Ishikawa (cell line): ENCODE data around the gene SOX5.

Source experiments
- CEBPB ChIP-seq: IDR thresholded peaks from 2 replicates; pipeline ENCODE4 v1.6.1; 2012
- CREB1 ChIP-seq: IDR thresholded peaks from 2 replicates; pipeline ENCODE4 v1.6.1; 2012; ENCODE audit warnings: low read depth
- EGR1 ChIP-seq: IDR thresholded peaks from 2 replicates; pipeline ENCODE4 v1.6.1; 2012
- EP300 ChIP-seq: IDR thresholded peaks from 2 replicates; pipeline ENCODE4 v1.6.1; 2012; ENCODE audit warnings: borderline replicate concordance
- FOXM1 ChIP-seq: IDR thresholded peaks from 2 replicates; pipeline ENCODE4 v1.6.1; 2012; ENCODE audit warnings: low read depth, borderline replicate concordance
- NFIC ChIP-seq: IDR thresholded peaks from 2 replicates; pipeline ENCODE4 v1.6.1; 2012
- RAD21 ChIP-seq: IDR thresholded peaks from 2 replicates; pipeline ENCODE4 v1.6.1; 2012; ENCODE audit warnings: low read depth
- TAF1 ChIP-seq: IDR thresholded peaks from 2 replicates; pipeline ENCODE4 v1.6.1; 2012; ENCODE audit warnings: low read depth, mild to moderate bottlenecking
- TCF12 ChIP-seq: IDR thresholded peaks from 2 replicates; pipeline ENCODE4 v1.6.1; 2012; ENCODE audit warnings: low read depth
- TEAD4 ChIP-seq: IDR thresholded peaks from 2 replicates; pipeline ENCODE4 v1.6.1; 2012
- YY1 ChIP-seq: IDR thresholded peaks from 2 replicates; pipeline ENCODE4 v1.6.1; 2012; ENCODE audit warnings: low read depth
- ZBTB7A ChIP-seq: IDR thresholded peaks from 2 replicates; pipeline ENCODE4 v1.6.1; 2012; ENCODE audit warnings: low read depth
- TF ChIP-seq, protein P1 (sequence below): IDR thresholded peaks from 2 replicates; pipeline ENCODE4 v1.6.1; 2012
- TF ChIP-seq, protein P2 (sequence below): IDR thresholded peaks from 2 replicates; pipeline ENCODE4 v1.6.1; 2012; ENCODE audit warnings: low read depth, mild to moderate bottlenecking
- TF ChIP-seq, protein P3 (sequence below): IDR thresholded peaks from 2 replicates; pipeline ENCODE4 v1.6.1; 2012

Gene SOX5

DNA sequence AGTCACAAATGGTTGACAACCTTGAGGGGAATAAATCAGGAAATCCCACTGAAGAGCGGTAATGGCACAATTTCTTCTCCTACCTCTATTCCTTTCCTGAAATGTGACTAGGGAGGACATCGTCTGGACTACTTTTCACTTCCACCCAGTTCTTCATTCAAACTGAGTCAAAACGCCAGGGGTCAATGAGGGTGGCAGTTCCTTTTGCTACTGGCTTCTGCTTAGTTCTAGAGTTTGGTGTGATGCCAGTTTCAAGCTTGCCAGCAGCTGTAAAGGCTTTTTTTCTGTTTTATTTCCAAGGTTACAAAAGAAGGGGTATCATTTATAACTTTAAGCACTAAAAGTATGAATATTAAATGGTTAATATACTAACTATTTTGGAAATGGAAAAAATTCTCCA lies 286.5 kb downstream of the SOX5 start:
- TF ChIP-seq FOXM1: no peak
- TF ChIP-seq, protein P1, sequence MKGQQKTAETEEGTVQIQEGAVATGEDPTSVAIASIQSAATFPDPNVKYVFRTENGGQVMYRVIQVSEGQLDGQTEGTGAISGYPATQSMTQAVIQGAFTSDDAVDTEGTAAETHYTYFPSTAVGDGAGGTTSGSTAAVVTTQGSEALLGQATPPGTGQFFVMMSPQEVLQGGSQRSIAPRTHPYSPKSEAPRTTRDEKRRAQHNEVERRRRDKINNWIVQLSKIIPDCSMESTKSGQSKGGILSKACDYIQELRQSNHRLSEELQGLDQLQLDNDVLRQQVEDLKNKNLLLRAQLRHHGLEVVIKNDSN: no peak

DNA sequence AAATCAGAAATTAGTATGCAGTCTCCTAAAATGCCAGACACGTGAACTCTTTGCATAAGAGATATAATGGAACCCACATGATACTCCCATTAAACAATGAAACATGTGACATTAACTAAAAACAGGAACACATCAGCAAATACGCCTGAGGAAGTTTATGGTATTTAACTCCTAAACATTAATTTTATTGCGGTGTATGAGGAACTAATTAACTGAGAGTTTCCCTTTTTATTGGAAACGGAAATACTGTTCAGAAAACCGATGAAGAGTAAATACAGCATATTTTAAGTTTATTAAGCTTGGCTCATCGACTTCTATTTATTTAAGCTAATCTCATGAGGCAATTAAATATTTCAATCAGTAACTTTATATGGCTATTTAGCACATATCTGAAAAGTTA lies 290.3 kb downstream of the SOX5 start:
- no peak for TF ChIP-seq YY1
- no peak for TF ChIP-seq FOXM1
- no peak for TF ChIP-seq ZBTB7A
- no peak for TF ChIP-seq TEAD4
- TF ChIP-seq, protein P1: no peak

DNA sequence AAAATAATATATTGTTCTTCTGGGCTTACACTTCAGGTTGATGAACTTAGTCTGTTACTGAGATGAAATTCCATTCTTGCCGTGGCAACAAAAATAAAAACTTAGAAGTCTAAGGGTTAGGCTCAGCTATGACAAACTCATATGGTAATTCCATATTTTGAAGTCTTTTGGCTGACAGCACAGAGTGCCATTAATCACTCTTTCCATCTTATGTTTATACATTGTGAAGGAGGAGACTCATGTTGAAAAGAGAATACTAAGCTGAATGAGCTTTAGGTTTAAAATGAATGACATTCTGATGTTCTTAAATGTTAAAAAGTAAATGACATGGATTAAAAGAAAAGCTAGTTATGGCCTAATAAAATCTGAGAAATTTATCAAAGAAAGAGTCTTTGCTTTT lies 291.9 kb downstream of the SOX5 start:
- TF ChIP-seq YY1: no peak
- TF ChIP-seq CEBPB: no peak
- TF ChIP-seq, protein P1: no peak
- TF ChIP-seq TAF1: no peak
- TF ChIP-seq, protein P2, sequence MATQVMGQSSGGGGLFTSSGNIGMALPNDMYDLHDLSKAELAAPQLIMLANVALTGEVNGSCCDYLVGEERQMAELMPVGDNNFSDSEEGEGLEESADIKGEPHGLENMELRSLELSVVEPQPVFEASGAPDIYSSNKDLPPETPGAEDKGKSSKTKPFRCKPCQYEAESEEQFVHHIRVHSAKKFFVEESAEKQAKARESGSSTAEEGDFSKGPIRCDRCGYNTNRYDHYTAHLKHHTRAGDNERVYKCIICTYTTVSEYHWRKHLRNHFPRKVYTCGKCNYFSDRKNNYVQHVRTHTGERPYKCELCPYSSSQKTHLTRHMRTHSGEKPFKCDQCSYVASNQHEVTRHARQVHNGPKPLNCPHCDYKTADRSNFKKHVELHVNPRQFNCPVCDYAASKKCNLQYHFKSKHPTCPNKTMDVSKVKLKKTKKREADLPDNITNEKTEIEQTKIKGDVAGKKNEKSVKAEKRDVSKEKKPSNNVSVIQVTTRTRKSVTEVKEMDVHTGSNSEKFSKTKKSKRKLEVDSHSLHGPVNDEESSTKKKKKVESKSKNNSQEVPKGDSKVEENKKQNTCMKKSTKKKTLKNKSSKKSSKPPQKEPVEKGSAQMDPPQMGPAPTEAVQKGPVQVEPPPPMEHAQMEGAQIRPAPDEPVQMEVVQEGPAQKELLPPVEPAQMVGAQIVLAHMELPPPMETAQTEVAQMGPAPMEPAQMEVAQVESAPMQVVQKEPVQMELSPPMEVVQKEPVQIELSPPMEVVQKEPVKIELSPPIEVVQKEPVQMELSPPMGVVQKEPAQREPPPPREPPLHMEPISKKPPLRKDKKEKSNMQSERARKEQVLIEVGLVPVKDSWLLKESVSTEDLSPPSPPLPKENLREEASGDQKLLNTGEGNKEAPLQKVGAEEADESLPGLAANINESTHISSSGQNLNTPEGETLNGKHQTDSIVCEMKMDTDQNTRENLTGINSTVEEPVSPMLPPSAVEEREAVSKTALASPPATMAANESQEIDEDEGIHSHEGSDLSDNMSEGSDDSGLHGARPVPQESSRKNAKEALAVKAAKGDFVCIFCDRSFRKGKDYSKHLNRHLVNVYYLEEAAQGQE: no peak
- TF ChIP-seq TEAD4: no peak
- TF ChIP-seq, protein P3, sequence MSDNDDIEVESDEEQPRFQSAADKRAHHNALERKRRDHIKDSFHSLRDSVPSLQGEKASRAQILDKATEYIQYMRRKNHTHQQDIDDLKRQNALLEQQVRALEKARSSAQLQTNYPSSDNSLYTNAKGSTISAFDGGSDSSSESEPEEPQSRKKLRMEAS: no peak
- TF ChIP-seq ZBTB7A: no peak

DNA sequence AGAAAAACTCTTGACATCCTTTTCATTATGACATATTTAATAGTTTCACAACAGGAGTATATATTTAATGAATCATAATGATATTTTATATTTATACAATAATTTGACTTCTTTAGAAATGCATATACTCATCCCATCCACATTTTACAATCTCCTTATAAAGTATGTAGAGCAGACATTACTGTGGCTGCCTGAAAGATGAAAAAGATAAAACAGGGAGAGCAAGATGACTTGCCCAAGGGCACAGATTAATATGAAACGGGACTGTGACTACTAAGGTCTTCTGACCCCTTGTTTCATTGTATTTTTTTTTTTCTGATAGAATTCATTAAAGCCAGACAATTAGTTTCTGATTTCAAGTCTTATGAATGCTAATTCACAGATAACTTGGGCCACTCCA lies 293.6 kb downstream of the SOX5 start:
- TF ChIP-seq FOXM1 (no peak), EGR1 (no peak), RAD21 (no peak), YY1 (no peak)
- TF ChIP-seq, protein P3: no peak

DNA sequence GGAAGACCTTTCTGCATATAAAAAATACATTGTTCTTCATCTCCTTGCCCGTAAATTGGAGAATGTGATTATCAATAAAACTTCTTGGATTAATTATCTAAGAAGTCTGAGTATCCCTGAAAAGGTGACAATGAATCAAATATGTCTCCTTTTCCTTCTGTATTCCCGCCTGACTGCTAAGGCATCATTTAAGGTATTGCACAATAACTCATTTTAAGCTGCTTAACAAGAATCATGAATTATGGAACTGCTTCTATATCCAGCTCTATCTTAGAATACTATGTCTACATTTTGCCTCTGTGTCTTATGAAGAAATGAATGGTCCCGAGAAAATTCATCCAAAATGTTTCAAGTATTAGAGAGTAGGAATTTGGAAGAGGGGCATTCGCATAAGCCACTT lies 294.4 kb downstream of the SOX5 start:
- TF ChIP-seq CEBPB (peak; percentile 60), TCF12 (no peak)

DNA sequence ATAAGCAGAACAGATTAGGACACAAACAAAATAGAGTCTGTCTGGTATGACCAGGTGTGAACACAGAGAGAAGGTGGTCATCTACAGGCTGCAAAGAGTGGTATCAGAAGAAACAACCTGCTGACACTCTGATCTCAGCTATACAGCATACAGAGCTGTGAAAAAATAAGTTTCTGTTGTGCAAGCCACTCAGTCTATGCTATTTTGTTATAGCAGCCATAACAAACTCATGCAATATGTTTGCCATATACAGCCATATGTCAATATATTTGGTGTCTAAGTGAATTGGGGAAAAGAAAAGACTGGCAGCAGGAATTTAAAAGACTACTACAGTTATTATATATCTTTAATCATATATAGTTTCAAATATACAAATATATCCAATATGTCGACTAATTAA lies 300.9 kb downstream of the SOX5 start:
- TF ChIP-seq NFIC (no peak), YY1 (no peak), RAD21 (no peak), CREB1 (no peak), FOXM1 (no peak), EP300 (no peak), CEBPB (no peak), ZBTB7A (no peak), EGR1 (no peak), TAF1 (no peak), TEAD4 (no peak), TCF12 (no peak)
- TF ChIP-seq, protein P2: no peak
- TF ChIP-seq, protein P3: no peak
- TF ChIP-seq, protein P1: no peak

DNA sequence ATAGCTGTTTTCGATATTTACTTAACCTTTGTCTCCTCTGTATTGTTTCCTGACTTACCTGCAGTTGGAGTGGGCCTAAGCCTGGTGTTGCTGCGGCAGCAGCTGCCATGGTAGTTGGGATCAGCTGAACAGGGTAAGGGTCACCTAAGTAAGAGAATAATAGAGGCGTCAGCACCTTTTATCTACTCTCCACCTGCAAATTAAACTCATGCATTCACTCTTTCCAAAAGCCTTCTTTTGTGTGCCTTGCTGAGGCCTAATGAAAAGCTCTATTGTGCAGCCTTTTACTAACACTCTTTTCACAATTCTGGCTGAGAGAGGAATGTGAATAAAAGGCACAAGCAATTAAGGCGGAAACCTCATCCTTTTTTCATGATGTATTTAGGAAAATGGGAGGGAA lies 308.7 kb downstream of the SOX5 start:
- TF ChIP-seq CEBPB: no peak
- no peak for TF ChIP-seq FOXM1
- TF ChIP-seq YY1: no peak
- TF ChIP-seq, protein P2: no peak
